ENCODE data around the gene MMP11. TPM values are rescaled to one million over a fixed set of nuclear protein-coding genes. Genes with fewer than 3 reads are reported as not detected.

MMP11 gene
- total and polyA plus RNA-seq, 2 of the 13 experiments (the other 11 are each of a cell fraction or from before 2014, with no cell fraction given): 8.9 to 28.6 TPM

GRCh38 chr22:23803001-23803819 lies 30.6 kb downstream of the MMP11 start:
- Histone ChIP-seq H3K9me3 (ENCODE audit: low read length) (no peaks in the 10 kb centered on the region), H3K4me3 (replicated peaks in 1 of 3; ENCODE audit: insufficient read depth in 1 of 3, low read depth in 2 of 3, low read length in 3 of 3) (no peak overlapping the region), H3K27ac (ENCODE audit: extremely low read length, insufficient read depth, low read length) (no peak overlapping the region), H2AFZ (ENCODE audit: low read length) (no peak overlapping the region), H3K4me2 (ENCODE audit: low read depth, low read length) (no peak overlapping the region), H3K4me1 (ENCODE audit: insufficient read depth, low read length) (peaks cover 11% of the 10 kb centered on the region), H3K79me2 (ENCODE audit: insufficient read depth, low read length) (no peaks in the 10 kb centered on the region), H3K27me3 (ENCODE audit: control insufficient read depth in 1 of 2, insufficient read depth in 2 of 2, low read length in 2 of 2) (no peaks in the 10 kb centered on the region), H3K36me3 (replicated peaks in 1 of 2; ENCODE audit: control insufficient read depth in 1 of 2, insufficient read depth in 2 of 2, low read length in 2 of 2) (peaks cover 30 to 66% of the 10 kb centered on the region in 2 experiments), H3K9ac (ENCODE audit: insufficient read depth, low read depth, low read length) (no peak overlapping the region), H4K20me1 (ENCODE audit: insufficient read depth, low read length) (no peaks in the 10 kb centered on the region)
- in situ Hi-C loops (cut with HindIII; ENCODE audit: extremely low pct_ligation_motif_present, low pct_unique_long_range_greater_than_20kb): no loop called here
- FAIRE-seq: no peak
- ChIA-PET POLR2A (interaction anchor here (1.5 to 1.6 kb wide), 2 partner anchors 29 to 54 kb away, joined by 4 read pairs; partner anchors contain the start of gene SLC2A11), CTCF (ENCODE audit: low intra/inter-chr PET ratio, low total read pairs) (no interaction called here)
- TF ChIP-seq RFX5 (IDR thresholded peaks at IDR 0.05; ENCODE audit: low read depth, low read length) (no peak), YEATS2 (CRISPR knock-in tag; IDR thresholded peaks at IDR 0.05; ENCODE audit: borderline replicate concordance) (no peak), CHCHD3 (CRISPR knock-in tag; IDR thresholded peaks at IDR 0.05) (no peak), MTERF4 (CRISPR knock-in tag; IDR thresholded peaks at IDR 0.05) (no peak), SIN3B (IDR thresholded peaks at IDR 0.05; ENCODE audit: low read length) (no peak), HNF4A (CRISPR knock-in tag; IDR thresholded peaks at IDR 0.05) (0 out of 2 replicates have a peak, but pooled peaks have one; percentile 40), ZNF12 (CRISPR knock-in tag; IDR thresholded peaks at IDR 0.05) (no peak), CEBPB (IDR thresholded peaks at IDR 0.05; ENCODE audit: borderline replicate concordance, low read depth, low read length) (peak; percentile 37; the same call in 1 of the 2 replicates), AGO2 (optimal IDR thresholded peaks at IDR 0.05; ENCODE audit: low read depth, low read length) (peak; percentile 62), ADNP (CRISPR knock-in tag; IDR thresholded peaks at IDR 0.05) (no peak), ZNF839 (CRISPR knock-in tag; IDR thresholded peaks at IDR 0.05; ENCODE audit: borderline replicate concordance) (no peak)
- TF ChIP-seq, protein P1, sequence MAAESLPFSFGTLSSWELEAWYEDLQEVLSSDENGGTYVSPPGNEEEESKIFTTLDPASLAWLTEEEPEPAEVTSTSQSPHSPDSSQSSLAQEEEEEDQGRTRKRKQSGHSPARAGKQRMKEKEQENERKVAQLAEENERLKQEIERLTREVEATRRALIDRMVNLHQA (CRISPR knock-in tag; IDR thresholded peaks at IDR 0.05): no peak
- TF ChIP-seq, protein P2, sequence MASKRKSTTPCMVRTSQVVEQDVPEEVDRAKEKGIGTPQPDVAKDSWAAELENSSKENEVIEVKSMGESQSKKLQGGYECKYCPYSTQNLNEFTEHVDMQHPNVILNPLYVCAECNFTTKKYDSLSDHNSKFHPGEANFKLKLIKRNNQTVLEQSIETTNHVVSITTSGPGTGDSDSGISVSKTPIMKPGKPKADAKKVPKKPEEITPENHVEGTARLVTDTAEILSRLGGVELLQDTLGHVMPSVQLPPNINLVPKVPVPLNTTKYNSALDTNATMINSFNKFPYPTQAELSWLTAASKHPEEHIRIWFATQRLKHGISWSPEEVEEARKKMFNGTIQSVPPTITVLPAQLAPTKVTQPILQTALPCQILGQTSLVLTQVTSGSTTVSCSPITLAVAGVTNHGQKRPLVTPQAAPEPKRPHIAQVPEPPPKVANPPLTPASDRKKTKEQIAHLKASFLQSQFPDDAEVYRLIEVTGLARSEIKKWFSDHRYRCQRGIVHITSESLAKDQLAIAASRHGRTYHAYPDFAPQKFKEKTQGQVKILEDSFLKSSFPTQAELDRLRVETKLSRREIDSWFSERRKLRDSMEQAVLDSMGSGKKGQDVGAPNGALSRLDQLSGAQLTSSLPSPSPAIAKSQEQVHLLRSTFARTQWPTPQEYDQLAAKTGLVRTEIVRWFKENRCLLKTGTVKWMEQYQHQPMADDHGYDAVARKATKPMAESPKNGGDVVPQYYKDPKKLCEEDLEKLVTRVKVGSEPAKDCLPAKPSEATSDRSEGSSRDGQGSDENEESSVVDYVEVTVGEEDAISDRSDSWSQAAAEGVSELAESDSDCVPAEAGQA (IDR thresholded peaks at IDR 0.05; ENCODE audit: low read depth): no peak
- TF ChIP-seq, protein P2 (CRISPR knock-in tag; IDR thresholded peaks at IDR 0.05; ENCODE audit: borderline replicate concordance): no peak
- no TSS peak for BruUV-seq (replicated peaks)
- DNase-seq (ENCODE audit: low spot score): no peak
- ATAC-seq: peak; percentile 35
- intact Hi-C loops (cut with micrococcal nuclease; ENCODE audit: unreplicated experiment): no loop called here
- 93% methylated on average over 7 of the region's 21 CpGs for WGBS (ENCODE audit: low lambda C conversion rate)
